ENCODE measurements around the gene LVRN. TPM values are rescaled to one million over a fixed set of nuclear protein-coding genes. Genes with fewer than 3 reads are reported as not detected.

The LVRN gene
- total RNA-seq, 1 donor from 2014 or later: 18.4 TPM

- peak; percentile 38 for DNase-seq
These were observed 665 bp upstream of the LVRN start for GRCh38 chr5:115961381-115962238.

- no peak for DNase-seq
These were observed 509 bp downstream of the LVRN start for GRCh38 chr5:115962565-115963402.

GRCh38 chr5:115963566-115963965, 1.3 kb downstream of the LVRN start:
- no peak for DNase-seq

GRCh38 chr5:115968770-115969169, 6.5 kb downstream of the LVRN start:
- no peak for DNase-seq

GRCh38 chr5:115977096-115977495, 14.8 kb downstream of the LVRN start:
- DNase-seq: no peak

GRCh38 chr5:115977988-115978387, 15.7 kb downstream of the LVRN start:
- peak; percentile 85 for DNase-seq

GRCh38 chr5:115978779-115979178, 16.5 kb downstream of the LVRN start:
- DNase-seq: peak; percentile 55

GRCh38 chr5:115979201-115980041, 17.1 kb downstream of the LVRN start:
- peak; percentile 85 for DNase-seq

- DNase-seq: peak; percentile 21
These were observed 21.2 kb downstream of the LVRN start for GRCh38 chr5:115983519-115983918.

GRCh38 chr5:115985802-115986757, 23.8 kb downstream of the LVRN start:
- peak; percentile 25 for DNase-seq

GRCh38 chr5:115988002-115988401, 25.7 kb downstream of the LVRN start:
- no peak for DNase-seq

GRCh38 chr5:115992848-115993350, 30.6 kb downstream of the LVRN start:
- no peak for DNase-seq

- DNase-seq: no peak
These were observed 33.1 kb downstream of the LVRN start for GRCh38 chr5:115995351-115995750.

- DNase-seq: no peak
These were observed 40.0 kb downstream of the LVRN start for GRCh38 chr5:116002116-116002906.

GRCh38 chr5:116004248-116004647, 42.0 kb downstream of the LVRN start:
- DNase-seq: no peak

GRCh38 chr5:116009806-116010205, 47.5 kb downstream of the LVRN start:
- DNase-seq: no peak

GRCh38 chr5:116011046-116011445, 48.8 kb downstream of the LVRN start:
- DNase-seq: peak; percentile 16

- DNase-seq: peak; percentile 4
These were observed 51.0 kb downstream of the LVRN start for GRCh38 chr5:116013207-116013785.

GRCh38 chr5:116013936-116014335, 51.7 kb downstream of the LVRN start:
- peak; percentile 49 for DNase-seq

GRCh38 chr5:116023619-116024018, 61.3 kb downstream of the LVRN start:
- no peak for DNase-seq
